CD4-positive, alpha-beta T cell treated with Interleukin-6 at 100 ng/mL for 8 hours (primary cell): ENCODE data around the gene C18orf32.
"Not testable (repeated sequence)": the region's sequence is repeated elsewhere in the genome, so short reads cannot be mapped to it uniquely, and the experiment has no call there.

Source experiments
- DNase-seq: peaks from one replicate; pipeline ENCODE4 v3.0.0-alpha.2; 2020; ENCODE audit warnings: mixed read lengths, low spot score

C18orf32 gene

DNA sequence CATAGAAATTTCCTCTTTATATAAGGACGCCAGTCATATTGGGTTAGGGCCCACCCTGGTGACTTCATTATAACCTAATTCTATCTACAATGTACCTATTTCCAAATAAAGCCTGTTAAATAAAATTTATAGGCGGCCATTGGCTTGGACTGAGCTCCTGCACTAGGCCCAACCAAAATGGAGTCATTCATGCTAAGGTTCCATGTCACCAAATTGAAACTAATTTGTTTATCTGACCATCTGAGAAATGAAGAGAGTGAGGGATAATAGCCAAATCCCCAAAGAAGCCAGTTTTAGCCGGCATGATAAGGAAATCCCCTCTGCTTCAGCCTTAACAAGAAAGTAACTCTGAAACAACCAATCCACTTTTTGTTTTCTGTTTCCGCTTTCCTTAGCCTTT is 19.4 kb downstream of the C18orf32 start:
- DNase-seq, result no peak

GRCh38 chr18:49467019-49467563 is 19.9 kb downstream of the C18orf32 start:
- DNase-seq, result no peak

DNA sequence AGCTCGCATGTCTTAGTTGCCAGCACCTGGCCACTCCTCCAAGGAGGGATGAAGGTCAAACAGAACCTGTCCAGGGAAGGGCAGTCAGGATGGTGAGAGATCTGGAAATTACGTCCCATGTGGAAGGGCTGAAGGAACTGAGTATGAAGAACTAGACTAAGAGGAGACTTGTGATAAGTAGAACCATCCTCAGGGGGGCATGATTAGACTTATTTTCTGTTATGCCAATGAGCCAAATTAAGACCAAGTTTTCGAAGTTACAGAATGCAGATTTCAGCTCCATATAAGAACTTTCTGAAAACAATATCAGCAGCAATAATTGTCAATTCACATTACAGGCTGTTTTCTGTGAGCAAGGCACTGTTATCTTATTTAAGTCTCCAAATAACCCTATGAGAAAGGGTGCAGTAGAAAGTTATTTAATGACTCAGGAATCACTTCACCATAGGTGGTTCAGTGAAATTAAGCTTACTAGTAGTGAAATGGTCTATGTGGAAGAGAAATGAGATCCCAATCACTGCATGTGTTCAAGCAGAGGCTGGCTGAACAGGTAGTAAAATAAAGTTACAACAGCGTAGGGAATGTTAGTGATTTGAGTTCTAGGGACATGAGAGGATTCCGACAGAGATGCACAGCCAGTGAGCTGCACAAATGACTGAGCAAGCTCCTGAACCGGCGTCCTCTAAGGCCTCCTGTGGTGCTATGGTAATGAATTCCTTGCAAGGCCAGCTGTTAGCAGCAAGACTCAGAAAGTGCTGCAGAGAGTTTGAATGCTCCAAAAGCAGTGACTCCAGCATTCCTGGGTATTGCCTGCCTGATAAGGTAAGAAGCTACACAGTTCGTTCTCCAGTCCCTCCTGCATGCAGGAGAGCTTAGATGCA is 22.1 kb downstream of the C18orf32 start:
- DNase-seq, result no peak

- no peak for DNase-seq
These were observed 25.4 kb downstream of the C18orf32 start for GRCh38 chr18:49461602-49461977.

GRCh38 chr18:49460976-49461601 is 25.9 kb downstream of the C18orf32 start:
- no peak for DNase-seq

GRCh38 chr18:49459404-49460171 is 27.4 kb downstream of the C18orf32 start:
- no peak for DNase-seq

DNA sequence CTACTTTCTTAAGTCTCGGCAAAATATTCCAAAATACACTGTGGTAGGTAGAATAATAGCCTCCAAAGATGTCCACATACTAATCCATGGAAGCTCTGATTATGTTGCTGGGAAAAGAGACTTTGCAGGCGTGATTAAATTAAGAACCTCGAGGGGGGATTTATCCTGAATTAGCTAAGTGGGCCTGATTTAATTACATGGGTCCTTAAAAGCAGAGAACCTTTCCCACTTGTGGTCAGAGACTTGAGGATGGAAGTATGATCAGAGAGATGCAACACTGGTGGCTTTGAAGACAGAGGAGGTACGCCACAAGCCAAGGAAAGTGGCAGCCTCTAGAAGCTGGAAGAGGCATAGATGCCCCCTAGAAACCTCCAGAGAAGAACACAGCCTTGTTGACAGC is 29.4 kb downstream of the C18orf32 start:
- DNase-seq, result no peak

DNA sequence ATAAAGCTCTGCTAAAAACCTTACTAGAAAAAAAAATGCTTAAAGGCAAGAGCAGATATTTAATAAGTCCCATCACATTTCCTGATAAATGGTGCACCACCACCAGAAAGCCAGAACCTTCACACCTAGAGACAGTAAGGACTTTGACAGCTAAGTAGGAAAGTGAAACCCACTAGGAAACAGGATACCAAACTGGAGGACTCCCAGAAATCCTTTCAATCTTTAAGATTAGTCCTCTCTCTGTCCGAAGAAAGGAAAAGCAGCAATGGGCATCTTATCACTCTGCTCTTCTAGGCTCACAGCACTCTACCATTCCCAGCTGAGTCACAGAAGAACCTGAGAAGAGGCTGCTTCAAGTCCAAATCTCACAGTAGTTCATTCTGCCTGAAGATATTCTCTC is 30.2 kb downstream of the C18orf32 start:
- no peak for DNase-seq

- DNase-seq, result not testable (repeated sequence)
These were observed 34.5 kb downstream of the C18orf32 start for GRCh38 chr18:49452534-49452933.

- peak; percentile 58 for DNase-seq
These were observed 39.0 kb downstream of the C18orf32 start for GRCh38 chr18:49447810-49448745.

GRCh38 chr18:49446481-49446880 is 40.6 kb downstream of the C18orf32 start:
- no peak for DNase-seq

- DNase-seq, result no peak
These were observed 42.5 kb downstream of the C18orf32 start for GRCh38 chr18:49444581-49444980.

GRCh38 chr18:49443837-49444236 is 43.2 kb downstream of the C18orf32 start:
- DNase-seq, result no peak

- DNase-seq, result no peak
These were observed 45.6 kb downstream of the C18orf32 start for GRCh38 chr18:49441338-49441938.

GRCh38 chr18:49435170-49435569 is 51.9 kb downstream of the C18orf32 start:
- no peak for DNase-seq

DNA sequence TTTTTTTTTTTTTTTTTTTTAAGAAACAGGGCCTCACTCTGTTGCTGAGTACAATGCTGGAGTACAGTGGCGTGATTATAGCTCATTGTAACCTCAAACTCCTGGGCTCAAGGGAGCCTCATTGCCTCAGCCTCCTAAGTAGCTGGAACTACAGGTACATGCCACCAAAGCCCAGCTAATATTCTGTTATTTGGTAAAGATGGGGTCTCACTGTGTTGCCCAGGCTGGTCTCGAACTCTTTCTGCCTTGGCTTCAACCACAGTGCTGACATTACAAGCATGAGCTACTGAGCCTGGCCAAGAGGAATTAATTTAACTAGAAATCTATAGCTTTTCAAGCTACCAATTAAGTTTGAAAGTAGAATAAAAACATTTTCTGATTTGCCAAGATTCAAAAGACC is 54.4 kb downstream of the C18orf32 start:
- no peak for DNase-seq

DNA sequence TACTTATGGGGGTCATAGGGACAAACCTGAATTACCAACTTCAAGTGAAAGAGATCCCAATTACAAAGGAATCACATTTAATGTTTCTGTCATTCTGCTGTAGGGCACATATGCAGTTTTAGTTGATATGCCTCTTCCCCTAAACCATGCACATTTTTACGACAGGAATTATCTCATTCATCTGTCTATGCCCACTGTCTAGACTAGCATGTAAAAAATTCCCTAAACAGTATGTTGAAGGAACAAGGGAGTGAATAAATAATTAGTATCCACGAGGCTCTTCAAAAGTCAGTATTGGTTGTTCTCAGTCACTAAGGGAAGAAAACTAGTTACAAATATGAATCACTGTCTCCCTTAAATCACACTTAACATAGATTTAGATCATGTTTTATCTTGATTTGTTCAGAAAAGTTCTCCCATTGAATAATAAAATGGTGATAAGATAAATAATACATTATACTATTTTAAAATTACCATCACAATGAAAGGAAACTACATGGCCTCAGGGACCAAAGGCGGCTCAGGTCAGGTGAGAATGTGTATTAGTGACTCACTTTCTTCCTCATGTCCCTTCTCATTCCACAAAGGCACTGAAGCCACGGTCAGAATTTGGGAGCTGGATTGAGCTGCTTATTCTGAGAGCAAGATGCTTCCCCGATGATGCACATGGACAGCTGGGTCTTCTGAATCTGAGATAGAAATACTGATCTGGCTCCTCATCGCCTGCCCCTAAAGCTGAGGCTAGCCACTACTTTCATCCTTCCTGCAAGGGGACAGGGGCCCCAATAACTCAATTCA is 55.7 kb downstream of the C18orf32 start:
- DNase-seq, result no peak
